CD8-positive, alpha-beta memory T cell (primary cell): ENCODE results near the gene DNMBP. TPM values are rescaled to one million over a fixed set of nuclear protein-coding genes. Genes with fewer than 3 reads are reported as not detected.
A peak's percentile ranks its signal among the peaks of the same experiment; 100 is the strongest.
"Not testable (repeated sequence)": the region's sequence is repeated elsewhere in the genome, so short reads cannot be mapped to it uniquely, and the experiment has no call there.

Experiments used
- CTCF ChIA-PET: fragments of 350-600 bp; sonication (Branson Sonifier 250); formaldehyde crosslinking; loops from one replicate; lab custom pipeline; 2021; ENCODE audit warnings: antibody characterized with exemption; lab: Charles Lee
- POLR2A ChIA-PET: fragments of 350-600 bp; sonication (Branson Sonifier 250); formaldehyde crosslinking; loops from one replicate; lab custom pipeline; 2021; ENCODE audit warnings: antibody characterized with exemption; lab: Charles Lee
- DNase-seq, 5 donors: peaks; one replicate each; pipeline versions ENCODE4 v3.0.0 to v3.0.0-alpha.2; 2020 to 2022; ENCODE audit warnings: mixed read lengths in 1 of 5
- H3K27ac ChIP-seq: one replicate; pipeline ENCODE4 v1.7.0; 2013; ENCODE audit warnings: low read depth, mild to moderate bottlenecking, low read length, moderate library complexity
- H3K27me3 ChIP-seq: 2 replicates; pipeline ENCODE4 v1.7.0; 2013; ENCODE audit warnings: low read length, mild to moderate bottlenecking; ENCODE audit not compliant: insufficient read depth, poor library complexity, severe bottlenecking
- H3K36me3 ChIP-seq: 2 replicates; pipeline ENCODE4 v1.7.0; 2013; ENCODE audit warnings: mild to moderate bottlenecking, low read length, moderate library complexity; ENCODE audit not compliant: insufficient read depth
- H3K4me1 ChIP-seq: 2 replicates; pipeline ENCODE4 v1.7.0; 2013; ENCODE audit warnings: mild to moderate bottlenecking, low read length, moderate library complexity; ENCODE audit not compliant: insufficient read depth
- H3K4me3 ChIP-seq: 2 replicates; pipeline ENCODE4 v1.7.0; 2013; ENCODE audit warnings: mild to moderate bottlenecking, low read length
- H3K9me3 ChIP-seq: 2 replicates; pipeline ENCODE4 v1.7.0; 2013; ENCODE audit warnings: mild to moderate bottlenecking, low read length
- H3K27ac Mint-ChIP-seq, 8 donors: one replicate each; pipeline ENCODE4 v1.8.0; 2020 to 2021; ENCODE audit warnings: mixed read lengths in 8 of 8, mild to moderate bottlenecking in 6 of 8, inconsistent platforms in 3 of 8, moderate library complexity in 3 of 8
- H3K27me3 Mint-ChIP-seq, 2 donors: one replicate each; pipeline ENCODE4 v1.8.0; 2020 to 2021; ENCODE audit warnings: mixed read lengths in 2 of 2, mild to moderate bottlenecking in 1 of 2, moderate library complexity in 1 of 2
- H3K36me3 Mint-ChIP-seq, 3 donors: one replicate each; pipeline ENCODE4 v1.8.0; 2020 to 2021; ENCODE audit warnings: mixed read lengths in 3 of 3, inconsistent platforms in 1 of 3, mild to moderate bottlenecking in 1 of 3
- H3K4me1 Mint-ChIP-seq, 3 donors: one replicate each; pipeline ENCODE4 v1.8.0; 2020 to 2021; ENCODE audit warnings: mixed read lengths in 3 of 3, inconsistent platforms in 1 of 3, mild to moderate bottlenecking in 1 of 3
- H3K4me3 Mint-ChIP-seq, 7 donors: one replicate each; pipeline ENCODE4 v1.8.0; 2020 to 2021; ENCODE audit warnings: mixed read lengths in 7 of 7, mild to moderate bottlenecking in 6 of 7, moderate library complexity in 4 of 7, inconsistent platforms in 2 of 7
- H3K9me3 Mint-ChIP-seq, 5 donors: one replicate each; pipeline ENCODE4 v1.8.0; 2020 to 2022; ENCODE audit warnings: mixed read lengths in 5 of 5, mild to moderate bottlenecking in 3 of 5, moderate library complexity in 2 of 5, inconsistent platforms in 1 of 5
- polyA plus RNA-seq: library from polyadenylated mRNA; unstranded; fragments of 300-500 nt; fragmentation: Illumina TruSeq; gene quantifications from one replicate; pipeline ENCODE4 v1.2.3, GENCODE V29; 2021
- total RNA-seq, 2 experiments: library from RNA; stranded (reverse); gene quantifications; one replicate each; pipeline ENCODE4 v1.2.3, GENCODE V29; 2021

DNMBP gene
- total and polyA plus RNA-seq, 3 experiments from 2014 or later: 1.5 to 2.3 (median 2.0) TPM

DNA sequence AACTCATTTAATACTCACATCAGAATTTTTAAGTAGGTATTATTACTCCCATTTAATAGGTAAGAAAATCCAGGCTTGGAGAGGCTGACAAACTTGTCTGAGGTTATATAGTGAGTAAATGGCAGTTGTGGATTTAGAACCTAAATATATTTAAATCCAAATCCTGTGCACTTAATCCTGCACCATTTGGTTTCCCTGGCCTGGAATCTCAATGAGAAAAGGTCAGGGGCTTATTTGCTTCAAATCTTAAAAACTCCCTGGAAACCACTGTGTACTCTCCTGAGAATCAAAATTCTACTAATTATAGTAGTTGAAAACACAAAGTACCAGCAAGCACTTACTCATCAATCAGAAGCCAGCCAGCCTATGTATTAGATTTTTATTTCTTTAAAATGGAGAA lies 97.7 kb downstream of the DNMBP start:
- Histone ChIP-seq H3K36me3 (no peaks in the 10 kb centered on the region), H3K27me3 (no peaks in the 10 kb centered on the region), H3K27ac (no peak overlapping the region), H3K4me3 (no peak overlapping the region), H3K4me1 (no peaks in the 10 kb centered on the region), H3K9me3 (no peaks in the 10 kb centered on the region)
- no peaks in the 10 kb centered on the region for H3K27me3 Mint-ChIP-seq
- H3K9me3 Mint-ChIP-seq: no peaks in the 10 kb centered on the region
- no peak overlapping the region for H3K4me3 Mint-ChIP-seq
- H3K36me3 Mint-ChIP-seq: peaks cover 7 to 20% (median 9%) of the 10 kb centered on the region in 3 donors
- ChIA-PET CTCF (no interaction called here), POLR2A (no interaction called here)
- no peak for DNase-seq
- H3K27ac Mint-ChIP-seq: no peak overlapping the region
- H3K4me1 Mint-ChIP-seq: peaks cover 0 to 2% (median 0%) of the 10 kb centered on the region in 3 donors

DNA sequence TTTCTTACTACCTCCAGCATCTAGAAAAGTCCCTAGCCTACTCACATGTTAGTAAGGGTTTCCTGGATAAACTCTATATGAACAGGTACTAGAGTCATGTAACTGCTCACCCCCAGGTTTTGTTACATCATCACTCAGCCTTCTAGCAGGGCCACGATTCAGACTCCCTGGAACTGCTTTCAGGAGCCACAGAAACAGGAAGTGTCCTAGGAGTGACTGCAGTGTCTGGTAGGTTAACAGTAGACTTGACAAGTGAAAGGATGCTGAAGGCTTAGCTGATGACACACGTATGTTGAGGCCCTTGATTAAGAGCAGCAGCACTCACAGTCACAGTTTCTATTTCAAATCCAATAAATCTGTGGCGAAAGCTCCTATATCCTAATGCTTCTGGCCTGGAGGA lies 101.2 kb downstream of the DNMBP start:
- H3K36me3 ChIP-seq: no peaks in the 10 kb centered on the region
- Mint-ChIP-seq H3K4me1 (peaks cover 0 to 2% (median 0%) of the 10 kb centered on the region in 3 donors), H3K27ac (peak overlapping the region in 1 of 8 donors; percentile 51), H3K4me3 (no peak overlapping the region), H3K27me3 (no peaks in the 10 kb centered on the region), H3K36me3 (peaks cover 11 to 37% (median 16%) of the 10 kb centered on the region in 3 donors), H3K9me3 (no peaks in the 10 kb centered on the region)
- POLR2A ChIA-PET: no interaction called here
- H3K27me3 ChIP-seq: no peaks in the 10 kb centered on the region
- H3K27ac ChIP-seq: no peak overlapping the region
- no peaks in the 10 kb centered on the region for H3K4me1 ChIP-seq
- H3K9me3 ChIP-seq: no peaks in the 10 kb centered on the region
- H3K4me3 ChIP-seq: no peak overlapping the region
- CTCF ChIA-PET: interaction anchor here (1.5 to 2.3 kb wide), 2 partner anchors 62 to 138 kb away, joined by 5 to 7 read pairs; no protein-coding TSS in a partner anchor
- DNase-seq: no peak

DNA sequence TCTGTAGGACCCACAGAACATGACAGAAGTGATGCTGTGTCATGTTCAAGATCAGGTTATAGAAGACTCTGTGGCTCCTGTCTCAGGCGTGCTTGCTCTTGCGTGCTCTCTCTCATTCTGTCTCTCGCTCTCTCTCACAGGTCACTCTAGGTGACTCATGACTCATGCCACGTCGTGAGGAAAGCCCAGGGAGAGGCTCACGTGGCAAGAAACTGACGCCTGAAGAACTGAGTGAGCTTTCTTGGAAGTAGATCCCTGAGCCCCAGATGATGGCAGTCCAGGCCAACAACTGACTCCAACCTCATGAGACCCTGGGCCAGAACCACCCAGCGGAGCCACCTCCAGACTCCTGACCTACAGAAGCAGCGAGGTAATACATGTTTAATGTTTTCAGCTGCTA lies 103.3 kb downstream of the DNMBP start:
- Histone ChIP-seq H3K27me3 (no peaks in the 10 kb centered on the region), H3K27ac (no peak overlapping the region), H3K4me1 (no peaks in the 10 kb centered on the region), H3K4me3 (no peak overlapping the region), H3K9me3 (no peaks in the 10 kb centered on the region), H3K36me3 (no peaks in the 10 kb centered on the region)
- ChIA-PET CTCF (interaction anchor here (2.3 kb wide), 1 partner anchor 60 kb away, joined by 7 read pairs; no protein-coding TSS in a partner anchor), POLR2A (no interaction called here)
- H3K27ac Mint-ChIP-seq: no peak overlapping the region
- H3K4me3 Mint-ChIP-seq: no peak overlapping the region
- peaks cover 0 to 2% (median 0%) of the 10 kb centered on the region in 3 donors for H3K4me1 Mint-ChIP-seq
- peaks cover 11 to 37% (median 16%) of the 10 kb centered on the region in 3 donors for H3K36me3 Mint-ChIP-seq
- DNase-seq: no peak
- H3K9me3 Mint-ChIP-seq: no peaks in the 10 kb centered on the region
- no peaks in the 10 kb centered on the region for H3K27me3 Mint-ChIP-seq

DNA sequence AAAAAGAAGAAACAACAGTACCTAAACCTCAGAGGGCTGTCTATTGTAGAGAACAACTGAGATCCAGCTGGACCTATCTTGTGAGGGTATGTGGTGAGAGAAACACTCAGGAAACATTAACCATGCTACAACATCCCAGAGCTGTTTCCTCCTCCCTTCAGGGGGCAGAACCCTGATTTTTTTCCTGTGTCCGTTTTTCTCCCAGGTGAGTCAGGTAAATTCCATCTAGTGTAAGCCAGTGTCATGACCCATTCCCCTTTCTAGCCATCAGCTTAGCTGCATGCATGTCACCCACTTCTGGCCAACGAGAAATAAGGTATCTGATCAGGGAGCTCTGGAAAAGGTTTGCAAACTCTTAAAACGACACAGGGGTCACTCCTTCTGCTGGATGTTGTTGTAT lies 103.8 kb downstream of the DNMBP start:
- CTCF ChIA-PET: interaction anchor here (2.3 kb wide), 1 partner anchor 60 kb away, joined by 7 read pairs; no protein-coding TSS in a partner anchor

DNA sequence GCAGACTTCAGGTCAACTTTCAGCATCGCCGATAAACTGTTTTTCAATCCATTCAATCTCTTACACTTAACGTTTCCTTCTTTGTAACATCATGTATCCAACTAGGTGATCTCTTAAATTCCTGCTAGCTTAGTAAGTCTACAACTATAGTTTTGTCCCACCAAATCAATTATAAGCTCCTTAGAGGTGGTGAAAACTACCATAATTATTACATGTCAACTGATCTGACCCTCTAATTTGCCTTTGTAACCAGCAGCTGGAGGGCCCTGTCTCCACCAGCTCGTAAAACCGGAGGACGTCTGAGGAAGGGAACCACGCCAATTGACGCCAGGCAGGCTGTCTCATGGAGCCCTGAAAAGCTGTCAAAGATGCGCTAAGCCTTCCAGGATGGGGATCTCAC lies 113.9 kb downstream of the DNMBP start:
- Histone ChIP-seq H3K27ac (no peak overlapping the region), H3K4me1 (no peaks in the 10 kb centered on the region), H3K9me3 (no peaks in the 10 kb centered on the region), H3K27me3 (no peaks in the 10 kb centered on the region), H3K4me3 (no peak overlapping the region), H3K36me3 (peaks cover 3% of the 10 kb centered on the region)
- H3K4me1 Mint-ChIP-seq: no peaks in the 10 kb centered on the region
- H3K36me3 Mint-ChIP-seq: peaks cover 13 to 61% (median 25%) of the 10 kb centered on the region in 3 donors
- no peak for DNase-seq
- CTCF ChIA-PET: interaction anchor here (1.1 to 1.5 kb wide), 2 partner anchors 10 to 27 kb away, joined by 3 read pairs; no protein-coding TSS in a partner anchor
- H3K27me3 Mint-ChIP-seq: no peaks in the 10 kb centered on the region
- no peaks in the 10 kb centered on the region for H3K9me3 Mint-ChIP-seq
- no peak overlapping the region for H3K27ac Mint-ChIP-seq
- no peak overlapping the region for H3K4me3 Mint-ChIP-seq
- POLR2A ChIA-PET: no interaction called here

More for the DNA sequence above, 103.8 kb downstream of the DNMBP start:
- Mint-ChIP-seq H3K27me3 (no peaks in the 10 kb centered on the region), H3K9me3 (no peaks in the 10 kb centered on the region), H3K36me3 (peaks cover 11 to 37% (median 16%) of the 10 kb centered on the region in 3 donors), H3K4me1 (peaks cover 0 to 2% (median 0%) of the 10 kb centered on the region in 3 donors), H3K4me3 (no peak overlapping the region), H3K27ac (no peak overlapping the region)
- no peak for DNase-seq
- H3K27me3 ChIP-seq: no peaks in the 10 kb centered on the region
- no peaks in the 10 kb centered on the region for H3K9me3 ChIP-seq
- H3K27ac ChIP-seq: no peak overlapping the region
- POLR2A ChIA-PET: no interaction called here
- H3K4me1 ChIP-seq: no peaks in the 10 kb centered on the region
- no peak overlapping the region for H3K4me3 ChIP-seq
- H3K36me3 ChIP-seq: no peaks in the 10 kb centered on the region

DNA sequence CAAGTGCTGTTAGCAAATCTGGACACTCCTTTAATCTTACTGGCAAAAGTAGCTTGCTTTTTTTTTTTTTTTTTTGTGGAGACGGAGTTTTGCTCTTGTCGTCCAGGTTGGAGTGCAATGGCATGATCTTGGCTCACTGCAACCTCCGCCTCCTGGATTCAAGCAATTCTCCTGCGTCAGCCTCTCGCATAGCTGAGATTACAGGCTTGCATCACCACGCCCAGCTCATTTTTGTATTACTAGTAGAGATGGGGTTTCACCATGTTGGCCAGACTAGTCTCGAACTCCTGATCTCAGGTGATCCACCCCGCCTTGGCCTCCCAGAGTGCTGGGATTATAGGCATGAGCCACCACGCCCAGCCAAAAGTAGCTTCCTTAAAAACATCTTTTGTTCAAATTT lies 114.7 kb downstream of the DNMBP start:
- H3K4me3 Mint-ChIP-seq, H3K4me3 ChIP-seq, H3K4me1 Mint-ChIP-seq, H3K9me3 ChIP-seq, H3K27me3 Mint-ChIP-seq, H3K27ac Mint-ChIP-seq, POLR2A ChIA-PET, H3K27ac ChIP-seq, H3K36me3 ChIP-seq, H3K4me1 ChIP-seq, DNase-seq, H3K9me3 Mint-ChIP-seq, H3K27me3 ChIP-seq: not testable (repeated sequence)
- CTCF ChIA-PET: interaction anchor here (1.1 to 1.5 kb wide), 2 partner anchors 9 to 28 kb away, joined by 3 read pairs; no protein-coding TSS in a partner anchor
- H3K36me3 Mint-ChIP-seq: peaks cover 13 to 63% (median 25%) of the 10 kb centered on the region in 3 donors

DNA sequence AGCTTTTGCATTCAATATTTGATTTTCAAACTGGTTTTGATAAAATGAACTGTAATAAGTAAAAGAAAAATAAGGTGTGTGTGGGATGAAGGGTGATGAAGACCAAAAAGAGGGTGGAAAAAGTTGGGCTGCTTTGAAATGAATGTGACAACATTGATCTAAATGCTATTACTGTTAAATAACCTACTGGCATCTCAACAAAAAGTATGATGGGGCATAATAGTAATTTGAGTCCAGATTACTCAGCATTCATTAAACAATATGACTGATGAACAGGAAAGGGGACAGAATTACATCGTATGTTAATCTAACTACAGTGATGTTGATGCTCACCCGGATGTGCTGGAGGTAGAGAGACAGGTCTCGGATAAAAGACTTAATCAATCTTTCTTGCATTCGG lies 115.1 kb downstream of the DNMBP start:
- H3K27me3 Mint-ChIP-seq: no peaks in the 10 kb centered on the region
- H3K36me3 ChIP-seq: peaks cover 3% of the 10 kb centered on the region
- no peaks in the 10 kb centered on the region for H3K9me3 Mint-ChIP-seq
- no peak overlapping the region for H3K4me3 ChIP-seq
- H3K27me3 ChIP-seq: no peaks in the 10 kb centered on the region
- no peak overlapping the region for H3K4me3 Mint-ChIP-seq
- no peaks in the 10 kb centered on the region for H3K4me1 Mint-ChIP-seq
- ChIA-PET POLR2A (no interaction called here), CTCF (interaction anchor here (1.1 to 1.5 kb wide), 2 partner anchors 8 to 28 kb away, joined by 3 read pairs; no protein-coding TSS in a partner anchor)
- H3K27ac Mint-ChIP-seq: no peak overlapping the region
- H3K4me1 ChIP-seq: no peaks in the 10 kb centered on the region
- no peak for DNase-seq
- H3K9me3 ChIP-seq: no peaks in the 10 kb centered on the region
- no peak overlapping the region for H3K27ac ChIP-seq
- peaks cover 13 to 60% (median 25%) of the 10 kb centered on the region in 3 donors for H3K36me3 Mint-ChIP-seq

DNA sequence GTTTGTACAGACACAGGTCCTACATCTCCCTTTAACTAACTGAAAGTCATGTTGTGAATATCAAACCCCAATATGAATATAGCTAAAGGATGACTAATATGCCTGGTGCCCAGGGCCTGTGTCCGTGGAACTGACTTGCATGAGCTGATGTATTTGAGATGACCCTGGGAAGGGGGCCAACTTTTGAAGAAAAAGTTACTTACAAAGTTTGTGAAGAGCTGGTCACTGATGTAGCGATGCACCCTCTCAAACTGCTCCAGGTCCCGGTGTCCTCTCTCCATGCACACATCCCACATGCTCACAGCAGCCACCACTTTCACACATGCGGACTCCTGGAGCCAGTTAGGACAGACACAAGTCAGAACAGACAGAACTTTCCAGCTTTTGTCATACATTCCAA lies 121.1 kb downstream of the DNMBP start:
- Mint-ChIP-seq H3K9me3 (no peaks in the 10 kb centered on the region), H3K27me3 (no peaks in the 10 kb centered on the region), H3K27ac (no peak overlapping the region), H3K4me3 (no peak overlapping the region), H3K36me3 (peaks cover 8 to 51% (median 14%) of the 10 kb centered on the region in 3 donors), H3K4me1 (no peaks in the 10 kb centered on the region)
- Histone ChIP-seq H3K4me1 (no peaks in the 10 kb centered on the region), H3K27ac (no peak overlapping the region), H3K36me3 (peaks cover 3% of the 10 kb centered on the region), H3K27me3 (no peaks in the 10 kb centered on the region), H3K9me3 (no peaks in the 10 kb centered on the region), H3K4me3 (no peak overlapping the region)
- ChIA-PET POLR2A (no interaction called here), CTCF (no interaction called here)
- no peak for DNase-seq
